Measurements from ENCODE around the gene ASCC2. TPM values are rescaled to one million over a fixed set of nuclear protein-coding genes. Genes with fewer than 3 reads are reported as not detected.

ASCC2 gene
- total RNA-seq, 1 experiment from 2014 or later = 43.3 TPM

- intact Hi-C loops (cut with micrococcal nuclease; ENCODE audit: unreplicated experiment) = loop anchor here (5.0 kb wide), 1 partner anchor 95 kb away; no protein-coding TSS in a partner anchor
- no peak overlapping the region for H3K4me3 ChIP-seq
- no peaks in the 10 kb centered on the region for H3K9me2 ChIP-seq (ENCODE audit: insufficient read depth)
- H3K79me2 ChIP-seq (ENCODE audit: low read depth) = peaks cover 10% of the 10 kb centered on the region
- peaks cover 76% of the 10 kb centered on the region for H3K4me1 ChIP-seq (replicated peaks; ENCODE audit: insufficient read depth)
- TF ChIP-seq CTCF (conservative IDR thresholded peaks at IDR 0.05) (no peak), EZH2 (IDR thresholded peaks at IDR 0.05; ENCODE audit: low read depth) (no peak)
- no peaks in the 10 kb centered on the region for H4K20me1 ChIP-seq (ENCODE audit: insufficient read depth)
- H2AFZ ChIP-seq = no peak overlapping the region
- no peak for DNase-seq
- H3K9me3 ChIP-seq (ENCODE audit: insufficient read depth, low read depth) = no peaks in the 10 kb centered on the region
- H3K27me3 ChIP-seq (ENCODE audit: insufficient read depth, low read depth) = no peaks in the 10 kb centered on the region
- H3F3A ChIP-seq (ENCODE audit: insufficient read depth, low read depth) = peaks cover 46% of the 10 kb centered on the region
- peaks cover 10% of the 10 kb centered on the region for H3K36me3 ChIP-seq (ENCODE audit: low read depth)
- POLR2A ChIA-PET (ENCODE audit: unreplicated experiment) = interaction anchor here (0.6 kb wide), 1 partner anchor 995 kb away, joined by 7 read pairs; no protein-coding TSS in a partner anchor
- peak overlapping the region; percentile 93 for H3K27ac ChIP-seq
- H3K4me2 ChIP-seq = peak overlapping the region; percentile 79
- CTCF ChIA-PET = no interaction called here
- no TSS peak for BruUV-seq (replicated peaks)
Observed at GRCh38 chr22:29797351-29797750, 40.7 kb downstream of the ASCC2 start.

- TF ChIP-seq EZH2 (IDR thresholded peaks at IDR 0.05; ENCODE audit: low read depth) = no peak
- TF ChIP-seq CTCF (conservative IDR thresholded peaks at IDR 0.05) = no peak
- peaks cover 47% of the 10 kb centered on the region for H3F3A ChIP-seq (ENCODE audit: insufficient read depth, low read depth)
- ChIA-PET POLR2A (ENCODE audit: unreplicated experiment) (interaction anchor here (0.8 kb wide), 1 partner anchor 645 kb away, joined by 13 read pairs; no protein-coding TSS in a partner anchor), CTCF (interaction anchor here (0.6 kb wide), 1 partner anchor 87 kb away, joined by 4 read pairs; no protein-coding TSS in a partner anchor)
- intact Hi-C loops (cut with micrococcal nuclease; ENCODE audit: unreplicated experiment) = loop anchor here (5.0 kb wide), 1 partner anchor 93 kb away; no protein-coding TSS in a partner anchor
- no peaks in the 10 kb centered on the region for H4K20me1 ChIP-seq (ENCODE audit: insufficient read depth)
- no peaks in the 10 kb centered on the region for H3K27me3 ChIP-seq (ENCODE audit: insufficient read depth, low read depth)
- H3K36me3 ChIP-seq (ENCODE audit: low read depth) = peaks cover 17% of the 10 kb centered on the region
- peaks cover 62% of the 10 kb centered on the region for H3K4me1 ChIP-seq (replicated peaks; ENCODE audit: insufficient read depth)
- H3K79me2 ChIP-seq (ENCODE audit: low read depth) = peaks cover 10% of the 10 kb centered on the region
- H3K4me3 ChIP-seq = no peak overlapping the region
- peak in 1 of 2 experiments; percentile 91 for DNase-seq
- no peaks in the 10 kb centered on the region for H3K9me3 ChIP-seq (ENCODE audit: insufficient read depth, low read depth)
- BruUV-seq (replicated peaks) = no TSS peak
- H3K9me2 ChIP-seq (ENCODE audit: insufficient read depth) = no peaks in the 10 kb centered on the region
- H3K27ac ChIP-seq = peak overlapping the region; percentile 93
- peak overlapping the region; percentile 79 for H3K4me2 ChIP-seq
- no peak overlapping the region for H2AFZ ChIP-seq
Observed at GRCh38 chr22:29795663-29796062, 42.4 kb downstream of the ASCC2 start.

GRCh38 chr22:29793396-29793795 lies 44.7 kb downstream of the ASCC2 start:
- Histone ChIP-seq H3K27ac (no peak overlapping the region), H3K4me3 (no peak overlapping the region), H4K20me1 (ENCODE audit: insufficient read depth) (no peaks in the 10 kb centered on the region), H3K9me2 (ENCODE audit: insufficient read depth) (no peaks in the 10 kb centered on the region), H3K4me1 (replicated peaks; ENCODE audit: insufficient read depth) (peaks cover 47% of the 10 kb centered on the region), H3K4me2 (no peak overlapping the region), H3K27me3 (ENCODE audit: insufficient read depth, low read depth) (no peaks in the 10 kb centered on the region), H3K9me3 (ENCODE audit: insufficient read depth, low read depth) (no peaks in the 10 kb centered on the region), H2AFZ (no peak overlapping the region), H3K36me3 (ENCODE audit: low read depth) (peaks cover 25% of the 10 kb centered on the region), H3K79me2 (ENCODE audit: low read depth) (peaks cover 10% of the 10 kb centered on the region), H3F3A (ENCODE audit: insufficient read depth, low read depth) (peaks cover 41% of the 10 kb centered on the region)
- intact Hi-C loops (cut with micrococcal nuclease; ENCODE audit: unreplicated experiment) = no loop called here
- TF ChIP-seq EZH2 (IDR thresholded peaks at IDR 0.05; ENCODE audit: low read depth) = no peak
- no peak for TF ChIP-seq CTCF (conservative IDR thresholded peaks at IDR 0.05)
- ChIA-PET POLR2A (ENCODE audit: unreplicated experiment) (no interaction called here), CTCF (interaction anchor here (0.7 kb wide), 1 partner anchor 20 kb away, joined by 3 read pairs; no protein-coding TSS in a partner anchor)
- DNase-seq = no peak
- BruUV-seq (replicated peaks) = no TSS peak

Data from PC-9 (cell line).